Esophagus squamous epithelium (tissue), 4 donors: Measurements from ENCODE around the gene SPDYE16.
"Not testable (repeated sequence)": the region's sequence is repeated elsewhere in the genome, so short reads cannot be mapped to it uniquely, and the experiment has no call there.

Source experiments
- CTCF ChIP-seq, 6 experiments: fragments of 450-650 bp in 4 of 6; fragments of 200-600 bp in 2 of 6; sonication (generic) in 2 of 6; IDR thresholded peaks; one replicate each; pipeline ENCODE4 v1.5.1; 2016 to 2019; ENCODE audit warnings: antibody characterized with exemption in 6 of 6, mild to moderate bottlenecking in 4 of 6, moderate library complexity in 4 of 6
- POLR2A ChIP-seq, 4 donors: fragments of 450-650 bp; IDR thresholded peaks; one replicate each; pipeline ENCODE4 v1.6.1; 2017; ENCODE audit warnings: antibody characterized with exemption in 4 of 4, mild to moderate bottlenecking in 4 of 4, moderate library complexity in 3 of 4

- TF ChIP-seq CTCF, POLR2A (IDR thresholded peaks at IDR 0.05): not testable (repeated sequence)
Measured at GRCh38 chr7:76497918-76498582, 45.0 kb downstream of the SPDYE16 start.
